SIG-M5 (cell line): ENCODE results near the gene ZNF655.
"Not testable (repeated sequence)": the region's sequence is repeated elsewhere in the genome, so short reads cannot be mapped to it uniquely, and the experiment has no call there.

ENCODE experiments used
- DNase-seq: peaks from one replicate; lab custom pipeline; 2025; lab: John Stamatoyannopoulos, UW

The ZNF655 gene

DNA sequence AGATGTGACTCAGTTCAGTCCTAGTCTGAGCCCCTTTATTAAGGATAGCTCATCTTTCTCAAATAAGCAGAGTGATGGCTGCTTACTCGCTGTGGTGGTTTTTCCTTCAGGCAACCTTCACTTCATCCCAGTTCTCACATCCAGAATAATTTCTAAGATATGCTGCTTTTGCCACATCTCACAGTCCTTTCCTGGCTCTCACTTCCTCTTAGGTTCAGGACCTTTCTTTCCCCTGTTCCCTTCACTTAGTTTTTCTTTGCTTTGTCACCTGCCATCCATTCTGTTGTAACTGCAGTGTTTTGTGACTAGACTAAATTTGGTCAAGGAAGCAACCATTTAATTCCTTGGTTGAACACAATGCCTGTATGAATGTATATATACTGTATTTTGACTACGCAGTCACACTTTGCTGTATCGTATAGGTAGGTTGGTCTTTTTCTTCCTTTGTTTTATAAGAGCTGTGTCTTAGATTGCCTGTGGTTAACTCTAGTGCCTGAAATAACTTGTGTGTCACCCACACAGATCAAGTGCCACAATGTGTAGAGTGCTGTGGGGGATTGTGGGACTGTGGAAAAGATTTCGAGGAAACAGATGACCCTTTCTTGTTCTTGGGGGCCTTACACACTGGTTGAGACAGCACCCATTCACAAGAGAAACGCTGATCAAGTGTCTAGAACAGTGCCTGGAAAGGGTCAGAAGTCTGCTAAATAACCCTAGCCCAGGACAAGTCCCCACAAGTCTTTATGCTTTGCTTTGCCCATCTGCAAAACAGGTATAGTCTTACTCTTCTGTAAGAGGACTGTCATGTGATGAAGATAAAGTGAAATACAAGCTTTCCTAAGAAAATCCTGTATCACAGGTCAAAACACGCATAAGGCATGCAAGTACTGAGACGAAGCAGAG, 2.6 kb downstream of the ZNF655 start:
- no peak for DNase-seq

DNA sequence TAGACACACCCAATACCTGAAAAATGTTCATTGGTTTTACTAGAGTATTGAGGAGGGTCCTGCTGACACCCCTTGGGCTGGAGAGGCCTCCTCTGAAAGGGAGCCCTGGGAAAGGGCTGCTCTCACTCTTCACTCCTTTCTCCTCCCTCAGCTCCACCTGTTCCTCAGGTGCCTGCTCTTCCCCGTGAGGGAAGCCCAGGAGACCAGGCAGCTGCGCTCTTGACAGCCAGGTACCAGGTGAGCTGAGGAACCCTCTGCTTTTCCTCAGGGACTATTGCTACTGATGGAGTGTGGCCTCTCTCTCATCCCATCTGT, 3.3 kb downstream of the ZNF655 start:
- no peak for DNase-seq

GRCh38 chr7:99562114-99562784, 3.8 kb downstream of the ZNF655 start:
- DNase-seq: no peak

GRCh38 chr7:99562832-99563231, 4.4 kb downstream of the ZNF655 start:
- no peak for DNase-seq

GRCh38 chr7:99563650-99564049, 5.2 kb downstream of the ZNF655 start:
- no peak for DNase-seq

DNA sequence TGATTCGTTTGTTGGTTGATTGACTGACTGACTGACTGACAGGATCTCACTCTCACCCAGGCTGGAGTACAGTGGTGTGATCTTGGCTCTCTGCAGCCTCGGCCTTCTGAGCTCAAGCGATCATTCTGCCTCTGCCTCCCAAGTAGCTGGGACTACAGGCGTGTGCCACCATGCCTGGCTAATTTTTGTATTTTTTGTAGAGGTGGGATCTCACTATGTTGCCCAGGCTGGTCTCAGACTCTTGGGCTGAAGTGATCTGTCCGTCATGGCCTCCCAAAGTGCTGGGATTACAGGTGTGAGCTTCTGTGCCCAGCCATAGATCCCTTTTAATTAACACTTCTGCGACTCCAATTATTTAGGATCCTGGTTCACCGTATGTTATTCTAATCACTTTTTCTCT, 10.3 kb downstream of the ZNF655 start:
- not testable (repeated sequence) for DNase-seq

GRCh38 chr7:99571768-99572167, 13.3 kb downstream of the ZNF655 start:
- DNase-seq: no peak

DNA sequence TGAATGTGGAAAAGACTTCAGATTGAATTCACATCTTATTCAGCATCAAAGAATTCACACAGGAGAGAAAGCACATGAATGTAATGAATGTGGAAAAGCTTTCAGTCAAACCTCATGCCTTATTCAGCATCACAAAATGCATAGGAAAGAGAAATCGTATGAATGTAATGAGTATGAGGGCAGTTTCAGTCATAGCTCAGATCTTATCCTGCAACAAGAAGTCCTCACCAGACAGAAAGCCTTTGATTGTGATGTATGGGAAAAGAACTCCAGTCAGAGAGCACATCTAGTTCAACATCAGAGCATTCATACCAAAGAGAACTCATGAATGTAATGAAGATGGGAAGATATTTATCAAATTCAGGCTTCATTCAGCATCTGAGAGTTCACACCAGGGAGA, 14.8 kb downstream of the ZNF655 start:
- DNase-seq: no peak

DNA sequence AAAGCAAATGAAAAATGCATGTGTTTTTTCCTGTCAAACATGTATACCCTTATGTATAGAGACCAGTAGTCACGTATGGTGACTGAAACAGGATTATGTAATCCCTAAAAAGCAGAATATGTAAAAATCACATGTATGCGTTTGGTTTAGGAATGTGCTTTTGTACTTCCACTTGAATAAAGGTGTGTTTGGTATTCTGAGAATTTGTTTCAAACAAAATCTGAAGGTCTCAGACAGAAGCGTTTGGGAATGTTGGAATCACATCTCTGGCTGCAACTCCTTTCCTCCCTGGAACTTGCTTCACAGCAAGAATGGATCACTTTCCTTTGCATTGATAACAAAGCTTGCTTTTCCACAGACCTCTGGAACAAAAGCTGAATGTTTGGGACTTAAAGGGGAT, 17.8 kb downstream of the ZNF655 start:
- no peak for DNase-seq

GRCh38 chr7:99579281-99579955, 21.0 kb downstream of the ZNF655 start:
- DNase-seq: no peak

DNA sequence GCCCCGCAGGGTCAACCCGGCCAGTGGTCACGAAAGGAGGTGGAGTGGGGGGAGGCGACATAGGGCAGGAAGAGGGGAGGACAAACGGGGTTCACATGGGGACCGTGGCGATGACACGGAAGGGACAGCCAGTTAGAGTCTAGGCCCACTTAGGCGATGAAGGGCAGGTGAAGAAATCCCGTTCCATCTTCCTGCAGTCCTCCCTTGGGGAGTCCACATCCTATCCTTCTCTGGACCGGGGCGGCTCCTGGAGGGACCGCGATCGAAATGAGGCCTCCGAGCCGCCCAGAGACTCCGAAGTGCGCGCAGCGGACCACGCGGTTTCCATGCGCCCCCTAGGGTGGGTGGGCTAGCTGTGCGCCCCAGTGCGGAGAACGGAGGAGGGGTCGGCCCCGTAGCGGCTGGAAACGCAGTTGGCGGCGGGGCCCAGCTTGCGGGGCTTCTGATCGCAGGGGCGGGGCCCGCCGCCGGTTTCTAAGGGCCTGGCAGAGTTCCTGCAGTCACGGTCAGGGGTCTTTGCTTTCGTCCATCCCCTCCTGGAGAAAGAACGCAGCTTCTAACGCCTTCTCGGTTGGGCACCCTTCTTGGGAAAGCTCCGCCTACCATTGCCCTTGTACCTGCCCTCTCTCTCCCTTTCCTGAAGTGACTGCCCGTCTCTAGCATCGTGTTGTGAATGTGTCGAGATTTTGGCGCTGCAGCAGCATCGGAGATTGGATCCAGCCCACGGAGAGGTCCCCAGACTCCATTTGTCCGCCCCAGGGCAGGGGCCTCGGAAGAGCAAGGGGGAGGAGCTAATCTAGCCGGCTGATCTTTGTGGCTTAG, 21.7 kb downstream of the ZNF655 start:
- no peak for DNase-seq

DNA sequence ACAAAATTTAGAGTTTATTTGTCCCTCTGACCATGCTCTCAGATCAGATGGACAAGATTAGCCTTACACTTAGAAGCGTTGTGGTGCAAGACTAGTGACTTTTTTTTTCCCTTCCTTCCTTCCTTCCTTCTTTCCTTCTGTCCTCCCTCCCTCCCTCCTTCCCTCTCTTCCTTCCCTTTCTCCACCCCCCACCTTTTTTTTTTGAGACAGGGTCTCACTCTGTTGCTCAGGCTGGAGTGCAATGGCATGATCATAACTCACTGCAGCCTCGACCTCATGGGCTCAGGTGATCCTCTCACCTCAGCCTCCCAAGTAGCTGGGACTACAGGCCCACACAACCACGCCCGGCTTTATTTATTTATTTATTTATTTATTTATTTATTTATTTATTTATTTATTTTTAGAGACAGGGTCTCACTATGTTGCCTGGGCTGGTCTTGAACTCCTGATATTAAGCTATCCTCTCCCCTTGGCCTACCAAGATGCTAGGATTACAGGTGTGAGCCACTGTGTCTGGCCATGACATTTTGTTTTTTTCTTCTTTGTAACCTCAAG, 22.4 kb downstream of the ZNF655 start:
- not testable (repeated sequence) for DNase-seq

DNA sequence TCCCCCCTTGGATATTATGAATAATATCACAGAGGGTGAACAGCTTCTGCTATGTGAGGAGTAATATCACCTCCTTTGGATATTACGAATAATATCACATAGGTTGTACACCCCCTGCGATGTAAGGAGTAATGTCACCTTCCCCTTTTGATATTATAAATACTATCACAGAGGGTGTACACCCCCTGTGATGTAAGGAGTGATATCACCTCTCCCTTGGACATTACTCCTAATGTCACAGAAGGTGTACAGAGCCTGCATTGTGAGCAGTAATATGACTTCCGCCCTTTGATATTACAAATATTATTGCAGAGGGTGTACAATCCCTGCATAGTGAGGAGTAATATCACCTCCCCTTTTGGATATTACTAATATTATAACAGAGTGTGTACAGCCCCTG, 30.4 kb downstream of the ZNF655 start:
- DNase-seq: no peak

DNA sequence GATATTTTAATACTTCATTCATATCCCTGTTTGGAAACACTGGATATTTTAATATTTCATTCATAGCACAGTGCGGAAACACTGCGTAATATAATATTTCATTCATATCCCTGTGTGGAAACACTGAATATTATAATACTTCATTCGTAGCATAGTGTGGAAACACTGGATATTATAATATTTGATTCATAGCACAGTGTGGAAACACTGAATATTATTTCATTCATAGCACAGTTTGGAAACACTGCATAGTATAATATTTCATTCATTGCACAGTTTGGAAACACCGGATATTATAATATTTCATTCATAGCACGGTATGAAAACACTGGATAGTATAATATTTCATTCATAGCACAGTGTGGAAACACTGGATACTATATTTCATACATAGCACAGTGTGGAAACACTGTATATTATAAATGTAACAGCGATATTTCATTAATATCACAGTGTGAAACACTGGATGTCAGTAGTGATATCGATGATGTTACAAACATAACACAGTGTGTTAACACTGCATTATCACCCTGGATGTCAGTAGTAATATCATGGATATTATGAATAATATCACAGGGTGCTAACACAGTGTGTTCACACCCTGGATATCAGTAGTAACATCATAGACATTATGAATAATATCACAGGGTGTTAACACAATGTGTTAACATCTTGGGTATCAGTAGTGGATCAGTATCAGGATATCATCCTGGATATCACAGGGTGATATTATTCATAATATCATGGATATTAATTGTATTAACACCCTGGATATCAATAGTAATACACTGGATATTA, 36.7 kb downstream of the ZNF655 start:
- DNase-seq: no peak

- no peak for DNase-seq
Observed at GRCh38 chr7:99596408-99596955, 38.0 kb downstream of the ZNF655 start.

- DNase-seq: no peak
Observed at GRCh38 chr7:99597762-99598501, 39.5 kb downstream of the ZNF655 start, which contains the start of gene TMEM225B. Gene TMEM225B, plus strand, starts transcription at chr7:99598267. Its CDS starts 6,122 bp downstream, at chr7:99604389.

DNA sequence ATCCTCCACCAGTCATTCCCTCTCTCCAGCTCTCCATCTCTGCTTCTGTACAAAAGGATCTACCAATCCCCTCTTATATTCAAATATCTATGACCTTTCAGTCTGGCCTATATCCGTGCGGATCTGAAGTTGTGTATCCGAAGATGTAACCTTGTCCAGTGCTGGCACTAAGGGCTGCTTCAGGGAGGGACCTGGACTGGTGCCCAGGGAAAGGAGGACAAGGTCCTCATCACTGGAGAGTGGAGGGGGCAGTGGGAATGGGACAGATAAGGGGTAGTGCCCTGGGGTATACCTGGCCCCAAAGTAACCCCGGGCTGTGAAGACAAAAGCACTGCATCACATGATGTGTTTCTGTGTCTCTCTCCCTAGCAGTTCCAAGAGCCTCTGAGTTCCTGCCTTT, 41.4 kb downstream of the ZNF655 start:
- DNase-seq: no peak

- no peak for DNase-seq
Observed at GRCh38 chr7:99601656-99602310, 43.3 kb downstream of the ZNF655 start.

- no peak for DNase-seq
Observed at GRCh38 chr7:99605527-99605926, 47.1 kb downstream of the ZNF655 start.
